ENCODE measurements around the gene ZNF214.
"Not testable (repeated sequence)": the region's sequence is repeated elsewhere in the genome, so short reads cannot be mapped to it uniquely, and the experiment has no call there.

The ZNF214 gene

GRCh38 chr11:6988506-6988905 is 31.6 kb downstream of the ZNF214 start:
- DNase-seq (ENCODE audit: low spot score) = no peak

- DNase-seq (ENCODE audit: low spot score) = no peak
These were observed 33.7 kb downstream of the ZNF214 start for GRCh38 chr11:6986487-6986886.

DNA sequence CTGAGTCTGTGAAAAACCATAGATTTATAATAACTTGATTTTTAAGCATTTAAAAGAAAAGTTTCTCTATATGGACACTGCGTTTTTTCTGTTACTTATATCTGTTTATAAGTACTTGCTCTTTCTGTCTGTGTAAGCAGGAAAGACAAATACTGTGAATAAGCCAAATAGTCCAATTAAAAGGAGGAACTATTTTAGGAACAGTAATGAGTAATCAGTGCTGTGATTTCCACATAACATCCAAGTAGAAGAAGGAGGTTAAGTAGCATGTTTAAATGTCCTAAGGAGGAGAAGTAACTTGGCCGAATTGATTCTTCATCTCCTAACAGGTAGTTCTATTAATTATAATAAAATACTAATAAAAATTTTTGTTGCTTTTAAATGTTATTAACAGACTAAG is 40.8 kb downstream of the ZNF214 start:
- no peak for DNase-seq (ENCODE audit: low spot score)

- not testable (repeated sequence) for DNase-seq (ENCODE audit: low spot score)
These were observed 50.3 kb downstream of the ZNF214 start for GRCh38 chr11:6969854-6970253.

- no peak for DNase-seq (ENCODE audit: low spot score)
These were observed 51.3 kb downstream of the ZNF214 start for GRCh38 chr11:6968816-6969215.

DNA sequence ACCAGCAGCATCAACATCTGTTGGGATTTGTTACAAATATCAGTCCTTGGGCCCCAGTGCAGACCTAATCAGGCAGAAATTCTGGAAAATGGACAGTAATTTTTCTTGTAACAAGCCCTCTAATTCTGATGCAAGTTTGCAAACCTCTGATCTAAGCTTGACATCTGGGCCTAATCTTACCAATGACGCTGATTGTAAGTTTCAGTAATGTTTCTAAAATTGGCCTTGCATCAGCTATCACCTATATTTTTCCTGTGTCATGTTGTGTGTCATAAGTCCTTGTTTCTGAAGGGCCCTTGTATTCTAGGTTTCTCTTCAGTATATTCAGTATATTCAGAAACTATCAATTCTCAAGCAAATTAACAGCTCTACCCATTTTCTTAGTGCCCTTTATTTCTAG is 57.5 kb downstream of the ZNF214 start:
- DNase-seq (ENCODE audit: low spot score) = no peak

DNA sequence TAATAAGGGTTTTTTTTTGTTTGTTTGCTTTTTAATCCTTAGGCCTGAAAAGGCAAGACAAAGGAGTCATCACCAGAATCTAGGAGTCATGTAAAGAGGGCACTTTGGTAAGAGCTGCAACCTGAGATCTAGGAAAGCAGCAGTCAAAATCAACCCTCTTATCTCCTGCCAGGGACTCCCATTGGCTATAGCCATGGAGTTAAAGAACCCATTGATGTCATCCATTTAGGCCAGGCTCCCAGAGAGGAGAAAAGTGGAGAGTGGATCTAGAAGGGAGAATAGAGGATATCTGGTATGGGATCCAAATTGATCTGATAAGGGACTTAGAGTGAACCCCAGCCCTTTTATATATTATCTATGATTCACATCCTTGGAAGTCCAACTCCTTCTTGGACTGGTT is 58.0 kb downstream of the ZNF214 start:
- DNase-seq (ENCODE audit: low spot score) = no peak

GRCh38 chr11:6954248-6954647 is 65.9 kb downstream of the ZNF214 start:
- not testable (repeated sequence) for DNase-seq (ENCODE audit: low spot score)

All from hematopoietic multipotent progenitor cell treated with erythropoietin and hydrocortisone succinate and interleukin-3 and kit ligand, for 17 days (in vitro differentiated cells).